ENCODE results near the gene HOOK2. TPM values are rescaled to one million over a fixed set of nuclear protein-coding genes. Genes with fewer than 3 reads are reported as not detected.
"Not testable (repeated sequence)": the region's sequence is repeated elsewhere in the genome, so short reads cannot be mapped to it uniquely, and the experiment has no call there.

HOOK2 gene
- total RNA-seq, 1 experiment from 2014 or later: 74.2 TPM

DNA sequence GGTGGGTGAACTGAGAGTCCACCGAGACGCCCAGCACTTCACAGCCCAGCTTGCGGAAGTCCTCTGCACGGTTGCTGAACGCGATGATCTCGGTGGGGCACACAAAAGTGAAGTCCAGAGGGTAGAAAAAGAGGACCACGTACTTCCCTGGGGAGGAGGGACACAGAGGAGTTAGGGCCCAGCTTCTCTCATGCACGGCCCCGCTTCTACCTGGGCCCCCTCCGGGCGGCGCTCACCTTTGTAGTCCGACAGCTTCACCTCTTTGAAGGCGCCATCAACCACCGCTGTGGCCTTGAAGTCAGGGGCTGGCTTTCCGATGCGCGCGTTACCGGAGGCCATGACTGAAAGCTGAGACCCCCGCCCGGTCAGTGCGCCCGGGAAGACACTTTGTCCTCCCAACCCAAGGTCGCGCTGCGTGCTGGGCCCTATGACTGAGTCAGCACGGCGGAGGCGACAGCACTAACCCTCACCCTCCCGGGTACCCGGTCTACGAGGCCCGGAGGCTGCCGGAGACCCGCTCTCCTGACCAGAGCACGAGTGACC, 25.6 kb upstream of the HOOK2 start:
- TF ChIP-seq, protein P1, sequence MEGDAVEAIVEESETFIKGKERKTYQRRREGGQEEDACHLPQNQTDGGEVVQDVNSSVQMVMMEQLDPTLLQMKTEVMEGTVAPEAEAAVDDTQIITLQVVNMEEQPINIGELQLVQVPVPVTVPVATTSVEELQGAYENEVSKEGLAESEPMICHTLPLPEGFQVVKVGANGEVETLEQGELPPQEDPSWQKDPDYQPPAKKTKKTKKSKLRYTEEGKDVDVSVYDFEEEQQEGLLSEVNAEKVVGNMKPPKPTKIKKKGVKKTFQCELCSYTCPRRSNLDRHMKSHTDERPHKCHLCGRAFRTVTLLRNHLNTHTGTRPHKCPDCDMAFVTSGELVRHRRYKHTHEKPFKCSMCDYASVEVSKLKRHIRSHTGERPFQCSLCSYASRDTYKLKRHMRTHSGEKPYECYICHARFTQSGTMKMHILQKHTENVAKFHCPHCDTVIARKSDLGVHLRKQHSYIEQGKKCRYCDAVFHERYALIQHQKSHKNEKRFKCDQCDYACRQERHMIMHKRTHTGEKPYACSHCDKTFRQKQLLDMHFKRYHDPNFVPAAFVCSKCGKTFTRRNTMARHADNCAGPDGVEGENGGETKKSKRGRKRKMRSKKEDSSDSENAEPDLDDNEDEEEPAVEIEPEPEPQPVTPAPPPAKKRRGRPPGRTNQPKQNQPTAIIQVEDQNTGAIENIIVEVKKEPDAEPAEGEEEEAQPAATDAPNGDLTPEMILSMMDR (IDR thresholded peaks at IDR 0.05; ENCODE audit: insufficient read depth in 1 of 2, low read depth in 1 of 2, low read length in 1 of 2, severe bottlenecking in 1 of 2, unreplicated experiment in 1 of 2): no peak
- no peaks in the 10 kb centered on the region for H3K9me3 ChIP-seq
- H3K9me3 Mint-ChIP-seq (ENCODE audit: unreplicated experiment): no peaks in the 10 kb centered on the region
- H3K36me3 ChIP-seq (ENCODE audit: control insufficient read depth, insufficient read depth, low read length): no peaks in the 10 kb centered on the region; the same call in none of the 2 replicates
- H3K4me3 ChIP-seq (ENCODE audit: low read depth, low read length): peak overlapping the region; percentile 83
- CTCF ChIA-PET: interaction anchor here (0.7 kb wide), 2 partner anchors 9 to 33 kb away, joined by 3 read pairs; partner anchors contain the start of genes JUNB and RTBDN
- H3K27ac Mint-ChIP-seq (ENCODE audit: unreplicated experiment): peak overlapping the region; percentile 25
- peak in 1 of 2 experiments; percentile 25 for DNase-seq
- peak overlapping the region; percentile 87 for H3K4me3 Mint-ChIP-seq (ENCODE audit: unreplicated experiment)
- intact Hi-C loops (cut with micrococcal nuclease; ENCODE audit: unreplicated experiment): loop anchor here (5.0 kb wide), 1 partner anchor 36 kb away; the partner anchor contains the start of gene MAST1
- no peaks in the 10 kb centered on the region for H3K27me3 Mint-ChIP-seq (ENCODE audit: insufficient read depth, unreplicated experiment)
- peaks cover 12% of the 10 kb centered on the region for H3K4me1 Mint-ChIP-seq (ENCODE audit: low read depth, unreplicated experiment)
- peaks cover 10% of the 10 kb centered on the region for H3K4me1 ChIP-seq
- BruUV-seq (replicated peaks): no TSS peak
- POLR2A ChIA-PET: no interaction called here
- peaks cover 23% of the 10 kb centered on the region for H3K36me3 Mint-ChIP-seq (ENCODE audit: insufficient read depth, unreplicated experiment)
- no peaks in the 10 kb centered on the region for H3K27me3 ChIP-seq (replicated peaks; ENCODE audit: control insufficient read depth, insufficient read depth, low read length)

DNA sequence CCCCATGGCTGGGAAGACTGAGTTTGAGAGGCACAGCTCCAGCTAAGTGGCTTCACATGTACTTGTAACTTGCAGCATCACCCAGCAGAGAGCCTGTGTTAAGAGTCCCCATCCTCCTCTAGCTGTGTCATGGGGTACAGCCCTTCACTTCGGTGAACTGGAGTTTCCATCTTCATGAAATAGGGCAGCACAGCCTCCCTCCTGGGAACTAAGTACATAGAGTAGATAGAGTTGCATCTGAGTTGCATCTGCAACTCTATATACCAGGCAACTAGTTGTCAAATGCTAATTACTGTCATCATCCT, 25.1 kb upstream of the HOOK2 start:
- POLR2A ChIA-PET: no interaction called here
- no TSS peak for BruUV-seq (replicated peaks)
- H3K27ac Mint-ChIP-seq (ENCODE audit: unreplicated experiment): no peak overlapping the region

DNA sequence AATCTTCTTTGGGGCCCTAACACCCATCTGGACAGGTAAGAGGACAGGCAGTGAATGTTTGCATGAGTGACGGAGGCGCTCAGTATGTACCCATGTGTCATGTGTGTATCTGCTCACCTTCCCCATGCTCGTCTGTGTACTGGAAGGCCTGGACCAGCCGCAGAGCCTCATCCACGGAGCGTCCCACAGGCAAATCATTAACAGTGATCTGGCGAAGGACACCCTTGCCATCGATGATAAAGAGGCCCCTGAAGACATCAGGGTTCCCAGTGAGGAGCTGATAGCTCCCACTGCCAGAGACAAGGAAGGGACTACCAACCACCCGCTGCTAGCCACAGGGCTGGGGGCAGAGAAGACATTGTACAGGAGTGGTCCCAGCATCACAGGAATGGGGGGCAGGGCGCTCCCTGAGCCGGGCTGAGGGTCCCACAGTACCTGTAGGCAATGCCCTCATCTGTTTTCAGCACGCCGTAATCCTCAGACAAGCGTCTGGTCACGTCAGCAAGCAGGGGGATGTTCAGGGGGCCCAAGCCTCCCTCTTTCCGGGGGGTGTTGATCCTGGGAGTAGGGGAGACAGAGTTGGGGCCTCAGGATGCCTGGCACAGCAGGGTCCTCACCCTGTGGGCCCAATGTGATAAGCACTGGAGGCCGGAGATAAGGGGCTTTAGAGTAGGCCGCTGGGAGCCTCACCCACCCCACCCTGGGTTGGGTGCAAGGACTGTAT, 24.6 kb upstream of the HOOK2 start:
- Histone ChIP-seq H3K36me3 (ENCODE audit: control insufficient read depth, insufficient read depth, low read length) (no peaks in the 10 kb centered on the region; the same call in none of the 2 replicates), H3K4me3 (ENCODE audit: low read depth, low read length) (peak overlapping the region; percentile 83), H3K4me1 (peaks cover 13% of the 10 kb centered on the region; the same call in 1 of the 2 replicates), H3K9me3 (no peaks in the 10 kb centered on the region), H3K27me3 (replicated peaks; ENCODE audit: control insufficient read depth, insufficient read depth, low read length) (no peaks in the 10 kb centered on the region)
- H3K27ac Mint-ChIP-seq (ENCODE audit: unreplicated experiment): no peak overlapping the region
- no peaks in the 10 kb centered on the region for H3K27me3 Mint-ChIP-seq (ENCODE audit: insufficient read depth, unreplicated experiment)
- H3K9me3 Mint-ChIP-seq (ENCODE audit: unreplicated experiment): no peaks in the 10 kb centered on the region
- H3K4me3 Mint-ChIP-seq (ENCODE audit: unreplicated experiment): no peak overlapping the region
- TF ChIP-seq, protein P1 (IDR thresholded peaks at IDR 0.05; ENCODE audit: insufficient read depth in 1 of 2, low read depth in 1 of 2, low read length in 1 of 2, severe bottlenecking in 1 of 2, unreplicated experiment in 1 of 2): no peak
- ChIA-PET POLR2A (no interaction called here), CTCF (interaction anchor here (0.7 kb wide), 1 partner anchor 40 kb away, joined by 3 read pairs; no protein-coding TSS in a partner anchor)
- H3K4me1 Mint-ChIP-seq (ENCODE audit: low read depth, unreplicated experiment): peaks cover 12% of the 10 kb centered on the region
- no TSS peak for BruUV-seq (replicated peaks)
- intact Hi-C loops (cut with micrococcal nuclease; ENCODE audit: unreplicated experiment): loop anchor here (5.0 kb wide), 1 partner anchor 37 kb away; the partner anchor contains the start of gene MAST1
- peaks cover 21% of the 10 kb centered on the region for H3K36me3 Mint-ChIP-seq (ENCODE audit: insufficient read depth, unreplicated experiment)
- DNase-seq: no peak

More for the DNA sequence above, 25.1 kb upstream of the HOOK2 start:
- peaks cover 13% of the 10 kb centered on the region; the same call in 1 of the 2 replicates for H3K4me1 ChIP-seq
- Mint-ChIP-seq H3K27me3 (ENCODE audit: insufficient read depth, unreplicated experiment) (no peaks in the 10 kb centered on the region), H3K4me1 (ENCODE audit: low read depth, unreplicated experiment) (peaks cover 12% of the 10 kb centered on the region), H3K4me3 (ENCODE audit: unreplicated experiment) (peak overlapping the region; percentile 87), H3K36me3 (ENCODE audit: insufficient read depth, unreplicated experiment) (peaks cover 21% of the 10 kb centered on the region), H3K9me3 (ENCODE audit: unreplicated experiment) (no peaks in the 10 kb centered on the region)
- no peaks in the 10 kb centered on the region for H3K9me3 ChIP-seq
- CTCF ChIA-PET: interaction anchor here (0.7 kb wide), 2 partner anchors 9 to 34 kb away, joined by 3 read pairs; partner anchors contain the start of genes JUNB and RTBDN
- H3K27me3 ChIP-seq (replicated peaks; ENCODE audit: control insufficient read depth, insufficient read depth, low read length): no peaks in the 10 kb centered on the region
- intact Hi-C loops (cut with micrococcal nuclease; ENCODE audit: unreplicated experiment): loop anchor here (5.0 kb wide), 1 partner anchor 37 kb away; the partner anchor contains the start of gene MAST1
- no peak for DNase-seq
- peak overlapping the region; percentile 83 for H3K4me3 ChIP-seq (ENCODE audit: low read depth, low read length)
- H3K36me3 ChIP-seq (ENCODE audit: control insufficient read depth, insufficient read depth, low read length): no peaks in the 10 kb centered on the region; the same call in none of the 2 replicates
- TF ChIP-seq, protein P1 (IDR thresholded peaks at IDR 0.05; ENCODE audit: insufficient read depth in 1 of 2, low read depth in 1 of 2, low read length in 1 of 2, severe bottlenecking in 1 of 2, unreplicated experiment in 1 of 2): no peak

DNA sequence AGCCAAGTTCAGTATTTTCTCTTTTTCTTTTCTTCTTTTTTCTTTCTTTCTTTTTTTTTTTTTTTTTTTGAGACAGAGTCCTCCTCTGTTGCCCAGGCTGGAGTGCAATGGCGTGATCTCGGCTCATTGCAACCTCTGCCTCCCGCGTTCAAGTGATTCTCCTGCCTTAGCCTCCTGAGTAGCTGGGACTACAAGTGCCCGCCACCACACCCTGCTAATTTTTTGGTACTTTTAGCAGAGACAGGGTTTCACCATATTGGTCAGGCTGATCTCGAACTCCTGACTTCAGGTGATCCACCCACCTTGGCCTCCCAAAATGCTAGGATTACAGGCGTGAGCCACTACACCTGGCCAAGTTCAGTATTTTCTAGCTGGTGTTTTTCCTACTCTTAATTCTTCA, 22.3 kb upstream of the HOOK2 start:
- not testable (repeated sequence) for H3K4me3 ChIP-seq (ENCODE audit: low read depth, low read length); H3K9me3 Mint-ChIP-seq (ENCODE audit: unreplicated experiment); H3K36me3 ChIP-seq (ENCODE audit: control insufficient read depth, insufficient read depth, low read length); BruUV-seq (replicated peaks); DNase-seq; H3K27me3 Mint-ChIP-seq (ENCODE audit: insufficient read depth, unreplicated experiment); H3K4me3 Mint-ChIP-seq (ENCODE audit: unreplicated experiment); H3K9me3 ChIP-seq; H3K27ac Mint-ChIP-seq (ENCODE audit: unreplicated experiment); H3K27me3 ChIP-seq (replicated peaks; ENCODE audit: control insufficient read depth, insufficient read depth, low read length)
- POLR2A ChIA-PET: interaction anchor here (0.6 kb wide), 1 partner anchor 76 kb away, joined by 11 read pairs; no protein-coding TSS in a partner anchor
- peaks cover 13% of the 10 kb centered on the region for H3K4me1 ChIP-seq
- Mint-ChIP-seq H3K36me3 (ENCODE audit: insufficient read depth, unreplicated experiment) (peaks cover 40% of the 10 kb centered on the region), H3K4me1 (ENCODE audit: low read depth, unreplicated experiment) (peaks cover 11% of the 10 kb centered on the region)
- intact Hi-C loops (cut with micrococcal nuclease; ENCODE audit: unreplicated experiment): loop anchor here (2.0 kb wide), 1 partner anchor 81 kb away; no protein-coding TSS in a partner anchor
- CTCF ChIA-PET: interaction anchor here (0.7 to 3.9 kb wide), 3 partner anchors 19 to 50 kb away, joined by 4 to 20 read pairs (median 6); partner anchors contain the start of gene HOOK2

Data from Caco-2 (cell line).